ENCODE data around the gene MACROD2.

GRCh38 chr20:14707865-14708596, 712.7 kb downstream of the MACROD2 start:
- TF ChIP-seq CTCF (IDR thresholded peaks at IDR 0.05): no peak
- no peak for TF ChIP-seq POLR2A (IDR thresholded peaks at IDR 0.05)
